H1 (cell line): ENCODE results near the gene COL25A1. TPM values are rescaled to one million over a fixed set of nuclear protein-coding genes. Genes with fewer than 3 reads are reported as not detected.

Experiments used
- CTCF ChIA-PET: fragments of 300-600 bp; sonication (Branson Sonifier 250); formaldehyde crosslinking; loops from one replicate; lab custom pipeline; 2021; ENCODE audit not compliant: partially characterized antibody; lab: Charles Lee
- POLR2A ChIA-PET: fragments of 300-600 bp; sonication (Branson Sonifier 250); formaldehyde crosslinking; loops from one replicate; lab custom pipeline; 2021; ENCODE audit warnings: inconsistent platforms; ENCODE audit not compliant: partially characterized antibody; lab: Charles Lee
- DNase-seq, 2 experiments: peaks; one replicate each; pipeline versions ENCODE4 v3.0.0 to v3.0.0-alpha.2; 2010 to 2022; ENCODE audit warnings: low spot score in 2 of 2, low read depth in 1 of 2, mixed read lengths in 1 of 2
- FAIRE-seq: peaks from 2 replicates; lab custom pipeline; 2011; peaks lifted over from hg19 to GRCh38; lab: Jason Lieb, UNC
- H2AFZ ChIP-seq: 2 replicates; pipeline ENCODE4 v1.8.1; 2012; ENCODE audit warnings: low read length, inconsistent platforms
- H2AK5ac ChIP-seq: 2 replicates; pipeline ENCODE4 v1.6.1; 2013; ENCODE audit warnings: low read depth, low read length
- H2BK120ac ChIP-seq: replicated peaks from 2 replicates; pipeline ENCODE3; 2013; ENCODE audit warnings: low read depth, low read length, inconsistent platforms
- H2BK12ac ChIP-seq: 2 replicates; pipeline ENCODE4 v1.6.1; 2013; ENCODE audit warnings: low read depth, low read length
- H2BK15ac ChIP-seq: 2 replicates; pipeline ENCODE4 v1.6.1; 2013; ENCODE audit warnings: low read length
- H2BK20ac ChIP-seq: 2 replicates; pipeline ENCODE4 v1.6.1; 2013; ENCODE audit warnings: low read length
- H2BK5ac ChIP-seq: 2 replicates; pipeline ENCODE4 v1.6.1; 2013; ENCODE audit warnings: low read depth, low read length
- H3K14ac ChIP-seq: 2 replicates; pipeline ENCODE4 v1.6.1; 2013; ENCODE audit warnings: inconsistent platforms; ENCODE audit not compliant: insufficient read length
- H3K18ac ChIP-seq: 2 replicates; pipeline ENCODE4 v1.6.1; 2013; ENCODE audit warnings: low read length; ENCODE audit errors: extremely low read depth
- H3K23ac ChIP-seq: 2 replicates; pipeline ENCODE4 v1.6.1; 2013; ENCODE audit warnings: inconsistent platforms; ENCODE audit not compliant: insufficient read length
- H3K23me2 ChIP-seq: 2 replicates; pipeline ENCODE4 v1.6.1; 2013; ENCODE audit warnings: low read depth, low read length
- H3K27ac ChIP-seq: 2 replicates; pipeline ENCODE4 v1.6.1; 2011; ENCODE audit warnings: low read depth, low read length, inconsistent platforms
- H3K27me3 ChIP-seq, 4 experiments: replicated peaks in 1 of 4; 1 replicate in 1 of 4; 2 replicates in 3 of 4; pipeline versions ENCODE4 v1.6.1 to v1.8.1; 2011 to 2013; ENCODE audit warnings: low read length in 3 of 4, mild to moderate bottlenecking in 3 of 4, inconsistent platforms in 2 of 4, mixed read lengths in 2 of 4, moderate library complexity in 1 of 4; ENCODE audit not compliant: control insufficient read depth in 3 of 4, insufficient read depth in 3 of 4; ENCODE audit errors: extremely low read depth in 1 of 4
- H3K36me3 ChIP-seq, 4 experiments: 2 replicates each; pipeline versions ENCODE4 v1.6.1 to v1.8.1; 2011 to 2013; ENCODE audit warnings: mild to moderate bottlenecking in 4 of 4, low read length in 3 of 4, moderate library complexity in 2 of 4, control low read depth in 1 of 4, inconsistent platforms in 1 of 4; ENCODE audit not compliant: insufficient read depth in 4 of 4, control insufficient read depth in 2 of 4
- H3K4ac ChIP-seq: replicated peaks from 2 replicates; pipeline ENCODE3; 2013; ENCODE audit warnings: low read length, low read depth, mixed read lengths, inconsistent platforms; ENCODE audit not compliant: insufficient read length
- H3K4me1 ChIP-seq, 4 experiments: replicated peaks in 1 of 4; 1 replicate in 1 of 4; 2 replicates in 3 of 4; pipeline versions ENCODE4 v1.6.1 to v1.8.1; 2011 to 2013; ENCODE audit warnings: low read length in 3 of 4, inconsistent platforms in 2 of 4, mixed read lengths in 1 of 4; ENCODE audit not compliant: insufficient read depth in 4 of 4, control insufficient read depth in 3 of 4
- H3K4me2 ChIP-seq, 2 experiments: 2 replicates each; pipeline versions ENCODE4 v1.6.1 to v1.8.1; 2011 to 2013; ENCODE audit warnings: low read depth in 2 of 2, low read length in 2 of 2, control low read depth in 1 of 2, inconsistent platforms in 1 of 2, mild to moderate bottlenecking in 1 of 2; ENCODE audit not compliant: insufficient read depth in 1 of 2
- H3K4me3 ChIP-seq, 4 experiments: fragments of 200-600, 300-600 bp in 1 of 4; sonication (generic), shearing (Covaris generic), sonication (Bioruptor Twin) in 1 of 4; 2 replicates each; pipeline versions ENCODE4 v1.5.1 to v1.8.1; 2011 to 2016; ENCODE audit warnings: low read length in 4 of 4, low read depth in 3 of 4, control low read depth in 2 of 4, inconsistent platforms in 2 of 4, mild to moderate bottlenecking in 2 of 4, mixed read lengths in 1 of 4, moderate library complexity in 1 of 4; ENCODE audit not compliant: insufficient read depth in 2 of 4; ENCODE audit errors: extremely low read depth in 1 of 4
- H3K56ac ChIP-seq: replicated peaks from 2 replicates; pipeline ENCODE3; 2013; ENCODE audit warnings: low read depth, mild to moderate bottlenecking, mixed read lengths, low read length, inconsistent platforms; ENCODE audit not compliant: insufficient read length
- H3K79me1 ChIP-seq: 2 replicates; pipeline ENCODE4 v1.6.1; 2013; ENCODE audit warnings: low read depth, low read length, control low read depth
- H3K79me2 ChIP-seq, 2 experiments: 2 replicates each; pipeline versions ENCODE4 v1.6.1 to v1.8.1; 2012 to 2013; ENCODE audit warnings: low read length in 2 of 2, mild to moderate bottlenecking in 2 of 2, inconsistent platforms in 1 of 2; ENCODE audit not compliant: insufficient read depth in 2 of 2, control insufficient read depth in 1 of 2
- H3K9ac ChIP-seq, 4 experiments: replicated peaks in 1 of 4; 1 replicate in 1 of 4; 2 replicates in 3 of 4; pipeline versions ENCODE4 v1.6.1 to v1.8.1; 2011 to 2013; ENCODE audit warnings: low read depth in 3 of 4, low read length in 3 of 4, control low read depth in 2 of 4, mild to moderate bottlenecking in 2 of 4, moderate library complexity in 2 of 4, inconsistent platforms in 1 of 4; ENCODE audit errors: extremely low read depth in 1 of 4
- H3K9me3 ChIP-seq, 2 experiments: 2 replicates each; pipeline versions ENCODE4 v1.6.1 to v1.8.1; 2012 to 2013; ENCODE audit warnings: mild to moderate bottlenecking in 2 of 2, moderate library complexity in 2 of 2, control low read depth in 1 of 2, inconsistent platforms in 1 of 2, low read depth in 1 of 2, low read length in 1 of 2, mixed read lengths in 1 of 2; ENCODE audit not compliant: insufficient read depth in 2 of 2
- H4K20me1 ChIP-seq, 2 experiments: replicated peaks in 1 of 2; 2 replicates each; pipeline versions ENCODE3 to v1.8.1; 2011 to 2013; ENCODE audit warnings: inconsistent platforms in 2 of 2, low read length in 2 of 2, mild to moderate bottlenecking in 1 of 2; ENCODE audit not compliant: insufficient read depth in 2 of 2, control insufficient read depth in 1 of 2
- H4K5ac ChIP-seq: 2 replicates; pipeline ENCODE4 v1.6.1; 2013; ENCODE audit warnings: low read length, low read depth, mixed read lengths, inconsistent platforms; ENCODE audit not compliant: insufficient read length
- H4K8ac ChIP-seq: 2 replicates; pipeline ENCODE4 v1.8.0; 2013; ENCODE audit warnings: mild to moderate bottlenecking, moderate library complexity, low read length, inconsistent platforms; ENCODE audit not compliant: insufficient read depth; ENCODE audit errors: extremely low read depth
- H4K91ac ChIP-seq: replicated peaks from 2 replicates; pipeline ENCODE3; 2013; ENCODE audit warnings: low read length, mixed read lengths, inconsistent platforms; ENCODE audit not compliant: insufficient read length
- ATF2 ChIP-seq: IDR thresholded peaks from 2 replicates; pipeline ENCODE4 v1.6.1; 2012; ENCODE audit warnings: low read length, inconsistent platforms
- CEBPB ChIP-seq: IDR thresholded peaks from 2 replicates; pipeline ENCODE4 v1.6.1; 2012; ENCODE audit warnings: low read depth, low read length
- GABPA ChIP-seq: IDR thresholded peaks from 2 replicates; pipeline ENCODE4 v1.6.1; 2011; ENCODE audit warnings: mild to moderate bottlenecking, low read length, moderate library complexity, borderline replicate concordance; ENCODE audit not compliant: insufficient read depth
- KDM1A ChIP-seq: fragments of 200-600, 300-600 bp; sonication (generic); IDR thresholded peaks from 2 replicates; pipeline ENCODE4 v1.7.1; 2016; ENCODE audit warnings: mild to moderate bottlenecking, low read length, borderline replicate concordance
- KDM4A ChIP-seq: IDR thresholded peaks from one replicate; pipeline ENCODE4 v1.7.1; 2012; ENCODE audit warnings: low read depth, mild to moderate bottlenecking, moderate library complexity, low read length, inconsistent platforms; ENCODE audit not compliant: severe bottlenecking
- POLR2AphosphoS5 ChIP-seq: IDR thresholded peaks from 2 replicates; pipeline ENCODE4 v1.6.1; 2011; ENCODE audit warnings: low read depth, low read length
- RNF2 ChIP-seq: fragments of 200-900, 300-1000 bp; sonication (generic); IDR thresholded peaks from 2 replicates; pipeline ENCODE4 v1.7.1; 2016; ENCODE audit warnings: borderline replicate concordance, low read depth, mild to moderate bottlenecking, antibody characterized with exemption, low read length; ENCODE audit not compliant: poor library complexity, severe bottlenecking; ENCODE audit errors: missing control alignments
- TBP ChIP-seq: IDR thresholded peaks from 2 replicates; pipeline ENCODE4 v1.6.1; 2011; ENCODE audit warnings: low read depth, low read length, improper control_type of control experiment
- USF2 ChIP-seq: IDR thresholded peaks from 2 replicates; pipeline ENCODE4 v1.6.1; 2011; ENCODE audit warnings: low read length, improper control_type of control experiment
- YY1 ChIP-seq: IDR thresholded peaks from 2 replicates; pipeline ENCODE4 v1.6.1; 2011; ENCODE audit warnings: low read depth, mild to moderate bottlenecking, low read length
- WGBS, 2 experiments: shearing (Covaris generic) in 1 of 2; methylation state at CpG; one replicate each; pipeline versions ENCODE4 v1.1.6 to v1.1.7; 2013 to 2015; ENCODE audit warnings: low lambda C conversion rate in 2 of 2, mixed read lengths in 2 of 2, inconsistent platforms in 1 of 2, low coverage in 1 of 2, missing lambda C conversion rate in 1 of 2; ENCODE audit not compliant: insufficient replicate concordance in 2 of 2, insufficient coverage in 1 of 2, insufficient read length in 1 of 2; ENCODE audit errors: extremely low coverage in 1 of 2, missing lambda C conversion rate in 1 of 2; 5-methylcytosine and 5-hydroxymethylcytosine counted together
- polyA plus RNA-seq, 7 experiments: library from polyadenylated mRNA; depleted of rRNA in 3 of 7; stranded (reverse) in 5 of 7; unstranded in 2 of 7; fragments of >200 nt in 5 of 7; fragments of 200-250 nt in 2 of 7; gene quantifications; 1 replicate in 5 of 7; 2 replicates in 1 of 7; 4 replicates in 1 of 7; pipeline versions ENCODE4 v1.2.1 to v1.2.3, GENCODE V29; 2011 to 2013; ENCODE audit warnings: missing spikeins in 2 of 7, mixed read lengths in 2 of 7
- total RNA-seq: library from RNA; stranded (reverse); fragmentation: NEBNext Ultra II Directional; extraction: Animal tissue kit (Norgen Biotek cat#: 25700); gene quantifications from 2 replicates; pipeline ENCODE4 v1.2.1, GENCODE V29; 2021

The COL25A1 gene
- total and polyA plus RNA-seq, 2 of the 8 experiments (the other 6 are each of a cell fraction or from before 2014, with no cell fraction given): 1.1 to 8.3 TPM

GRCh38 chr4:108988464-108989195, 313.8 kb downstream of the COL25A1 start:
- no peaks in the 10 kb centered on the region for H3K36me3 ChIP-seq
- H3K4me3 ChIP-seq: no peak overlapping the region
- H3K27ac ChIP-seq: no peak overlapping the region
- ChIA-PET POLR2A (no interaction called here), CTCF (interaction anchor here (0.7 to 1.6 kb wide), 2 partner anchors 15 to 16 kb away, joined by 3 read pairs; no protein-coding TSS in a partner anchor)
- no peaks in the 10 kb centered on the region for H3K4me1 ChIP-seq
- H3K9me3 ChIP-seq: no peaks in the 10 kb centered on the region
- no peak overlapping the region for H2BK5ac ChIP-seq
- H4K5ac ChIP-seq: no peak overlapping the region
- no peak overlapping the region for H2BK12ac ChIP-seq
- H3K56ac ChIP-seq: no peak overlapping the region
- no peak overlapping the region for H2AK5ac ChIP-seq
- H3K27me3 ChIP-seq: no peaks in the 10 kb centered on the region
- H4K20me1 ChIP-seq: no peaks in the 10 kb centered on the region
- no peak overlapping the region for H3K4me2 ChIP-seq
- H2BK120ac ChIP-seq: no peak overlapping the region
- no peak for FAIRE-seq
- no peak overlapping the region for H2AFZ ChIP-seq
- H2BK20ac ChIP-seq: no peak overlapping the region
- H3K23ac ChIP-seq: no peak overlapping the region
- no peak overlapping the region for H2BK15ac ChIP-seq
- H3K18ac ChIP-seq: no peak overlapping the region
- WGBS, 2 experiments: 86% methylated on average over 5 of the region's 5 CpGs; no CpG with 5 or more reads in 1 of the 2 experiments
- H3K9ac ChIP-seq: no peak overlapping the region
- no peaks in the 10 kb centered on the region for H3K79me2 ChIP-seq
- no peak for DNase-seq
- H4K91ac ChIP-seq: no peak overlapping the region
- no peaks in the 10 kb centered on the region for H3K23me2 ChIP-seq
- H3K14ac ChIP-seq: no peak overlapping the region
- no peak overlapping the region for H4K8ac ChIP-seq
- no peak overlapping the region for H3K4ac ChIP-seq
- no peaks in the 10 kb centered on the region for H3K79me1 ChIP-seq
- no peak for TF ChIP-seq CEBPB
- no peak for TF ChIP-seq KDM4A
- no peak for TF ChIP-seq YY1
- no peak for TF ChIP-seq USF2
- TF ChIP-seq RNF2: no peak
- TF ChIP-seq TBP: no peak
- no peak for TF ChIP-seq ATF2
- TF ChIP-seq POLR2AphosphoS5: no peak
- no peak for TF ChIP-seq GABPA
- TF ChIP-seq KDM1A: no peak
